Sigmoid colon (tissue), 4 donors: Measurements from ENCODE around the gene DNAJB13.

Experiments
- CTCF ChIP-seq, 4 experiments: fragments of 450-650 bp in 3 of 4; fragments of 200-600 bp in 1 of 4; IDR thresholded peaks; one replicate each; pipeline ENCODE4 v1.5.1; 2016 to 2019; ENCODE audit warnings: antibody characterized with exemption in 4 of 4, mild to moderate bottlenecking in 3 of 4, moderate library complexity in 2 of 4
- EP300 ChIP-seq, 4 donors: sonication (generic); formaldehyde crosslinking; IDR thresholded peaks; one replicate each; pipeline ENCODE4 v1.6.1; 2017; ENCODE audit warnings: antibody characterized with exemption in 4 of 4
- POLR2A ChIP-seq, 2 donors: fragments of 450-650 bp; IDR thresholded peaks; one replicate each; pipeline ENCODE4 v1.6.1; 2016; ENCODE audit warnings: antibody characterized with exemption in 2 of 2, mild to moderate bottlenecking in 2 of 2, moderate library complexity in 2 of 2
- POLR2AphosphoS5 ChIP-seq, 4 donors: sonication (generic); formaldehyde crosslinking; IDR thresholded peaks; one replicate each; pipeline ENCODE4 v1.6.1; 2017; ENCODE audit warnings: antibody characterized with exemption in 4 of 4

DNA sequence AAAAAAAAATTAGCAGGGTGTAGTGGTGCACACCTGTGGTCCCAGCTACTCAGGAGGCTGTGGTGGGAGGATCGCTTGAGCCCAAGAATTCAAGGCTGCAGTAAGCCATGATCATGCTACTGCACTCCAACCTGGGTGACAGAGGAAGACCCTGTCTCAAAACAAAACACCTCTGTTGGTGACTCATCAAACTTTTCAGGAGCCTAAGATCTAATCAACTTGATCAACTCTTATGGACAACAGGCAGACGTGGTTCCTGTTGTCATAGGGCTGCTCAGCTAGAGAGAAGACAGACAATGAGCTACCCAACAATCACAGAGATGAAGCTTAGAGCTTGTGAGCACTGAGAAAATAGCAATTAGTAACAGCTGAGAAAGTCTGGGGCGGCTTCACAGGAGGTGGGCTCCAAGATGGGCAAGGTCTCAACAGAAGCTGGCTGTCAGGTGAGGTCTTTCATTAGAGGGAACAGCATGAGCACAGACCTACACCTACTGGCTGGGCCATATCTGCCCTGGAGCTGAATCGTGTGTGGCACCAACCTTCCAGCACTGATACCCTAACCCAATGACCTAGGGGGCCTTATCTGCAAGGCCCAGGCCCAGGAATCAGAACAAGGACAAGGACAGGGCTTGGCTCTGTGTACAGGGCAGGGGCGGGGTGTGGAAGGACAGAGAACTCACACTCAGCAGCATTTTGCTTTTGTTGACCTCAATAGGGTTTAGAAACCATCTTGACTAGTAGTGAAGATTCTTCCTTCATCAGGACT is 65.3 kb downstream of the DNAJB13 start:
- TF ChIP-seq CTCF (IDR thresholded peaks at IDR 0.05) (no peak), POLR2A (IDR thresholded peaks at IDR 0.05) (no peak), POLR2AphosphoS5 (IDR thresholded peaks at IDR 0.05) (no peak), EP300 (IDR thresholded peaks at IDR 0.05) (no peak)
